SK-N-SH treated with all-trans-retinoic acid at 6 μM for 48 hours (cell line): ENCODE data around the gene PRRC2B.

Source experiments
- ATAC-seq: fragments of 200-7000 bp; cut with Tn5 transposase; 3 replicates; pipeline ENCODE4 v1.9.1; 2020; ENCODE audit warnings: mild to moderate bottlenecking, moderate library complexity
- ARNTL ChIP-seq: fragments of 450-650 bp; formaldehyde crosslinking; IDR thresholded peaks from 2 replicates; pipeline ENCODE4 v1.5.0; 2020; ENCODE audit warnings: low read depth, mild to moderate bottlenecking, moderate library complexity, borderline replicate concordance
- BACH2 ChIP-seq: fragments of 250-450 bp; sonication (Bioruptor Pico); IDR thresholded peaks from 2 replicates; pipeline ENCODE4 v1.9.0; 2021; ENCODE audit warnings: mild to moderate bottlenecking, borderline replicate concordance
- CREB5 ChIP-seq: fragments of 250-450 bp; sonication (Bioruptor Pico); IDR thresholded peaks from 2 replicates; pipeline ENCODE4 v1.5.1; 2020; ENCODE audit warnings: low read depth, mild to moderate bottlenecking, moderate library complexity
- CSDC2 ChIP-seq: fragments of 250-450 bp; sonication (Bioruptor Pico); IDR thresholded peaks from 2 replicates; pipeline ENCODE4 v1.5.0; 2020; ENCODE audit warnings: mild to moderate bottlenecking, moderate library complexity
- ESRRG ChIP-seq: fragments of 250-450 bp; sonication (Bioruptor Pico); IDR thresholded peaks from 2 replicates; pipeline ENCODE4 v1.6.1; 2021; ENCODE audit warnings: mild to moderate bottlenecking
- GLIS3 ChIP-seq: fragments of 250-450 bp; sonication (Bioruptor Pico); IDR thresholded peaks from 2 replicates; pipeline ENCODE4 v1.5.0; 2020; ENCODE audit warnings: mild to moderate bottlenecking, moderate library complexity
- ISL1 ChIP-seq: fragments of 250-450 bp; sonication (Bioruptor Pico); IDR thresholded peaks from 2 replicates; pipeline ENCODE4 v2.1.2; 2022; ENCODE audit warnings: mild to moderate bottlenecking, moderate library complexity
- OSR1 ChIP-seq: fragments of 250-450 bp; sonication (Bioruptor Pico); IDR thresholded peaks from 2 replicates; pipeline ENCODE4 v1.8.0; 2022; ENCODE audit warnings: moderate library complexity, mild to moderate bottlenecking, inconsistent platforms
- PATZ1 ChIP-seq: fragments of 250-450 bp; sonication (Bioruptor Pico); IDR thresholded peaks from 2 replicates; pipeline ENCODE4 v1.8.0; 2020; ENCODE audit warnings: mild to moderate bottlenecking, moderate library complexity, borderline replicate concordance
- POU6F1 ChIP-seq: fragments of 250-450 bp; sonication (Bioruptor Pico); IDR thresholded peaks from 2 replicates; pipeline ENCODE4 v1.8.0; 2021; ENCODE audit warnings: low read depth, mild to moderate bottlenecking, moderate library complexity, borderline replicate concordance
- PPARA ChIP-seq: fragments of 250-450 bp; sonication (Bioruptor Pico); IDR thresholded peaks from 2 replicates; pipeline ENCODE4 v1.5.0; 2020; ENCODE audit warnings: mild to moderate bottlenecking, borderline replicate concordance
- RARB ChIP-seq: fragments of 250-450 bp; sonication (Bioruptor Pico); IDR thresholded peaks from 2 replicates; pipeline ENCODE4 v1.8.0; 2021; ENCODE audit warnings: mild to moderate bottlenecking, moderate library complexity
- SNAI2 ChIP-seq: fragments of 250-450 bp; sonication (Bioruptor Pico); IDR thresholded peaks from 2 replicates; pipeline ENCODE4 v1.5.0; 2020; ENCODE audit warnings: mild to moderate bottlenecking, moderate library complexity
- TCF4 ChIP-seq: fragments of 250-450 bp; sonication (Bioruptor Pico); IDR thresholded peaks from 2 replicates; pipeline ENCODE4 v1.8.0; 2021; ENCODE audit warnings: mild to moderate bottlenecking, moderate library complexity, borderline replicate concordance
- TOX ChIP-seq: fragments of 250-450 bp; sonication (Bioruptor Pico); IDR thresholded peaks from 2 replicates; pipeline ENCODE4 v1.8.0; 2021; ENCODE audit warnings: mild to moderate bottlenecking, moderate library complexity, borderline replicate concordance
- TSHZ2 ChIP-seq: fragments of 250-450 bp; sonication (Bioruptor Pico); IDR thresholded peaks from 2 replicates; pipeline ENCODE4 v1.5.0; 2020; ENCODE audit warnings: mild to moderate bottlenecking, moderate library complexity
- ZC3H10 ChIP-seq: fragments of 250-450 bp; sonication (Bioruptor Pico); IDR thresholded peaks from 2 replicates; pipeline ENCODE4 v1.5.1; 2021; ENCODE audit warnings: mild to moderate bottlenecking, moderate library complexity
- ZFP3 ChIP-seq: fragments of 250-450 bp; sonication (Bioruptor Pico); IDR thresholded peaks from 2 replicates; pipeline ENCODE4 v1.5.0; 2020; ENCODE audit warnings: mild to moderate bottlenecking, moderate library complexity
- ZFP30 ChIP-seq: fragments of 450-650 bp; formaldehyde crosslinking; IDR thresholded peaks from 2 replicates; pipeline ENCODE4 v1.5.0; 2022; ENCODE audit warnings: mild to moderate bottlenecking, moderate library complexity
- ZNF565 ChIP-seq: fragments of 450-650 bp; formaldehyde crosslinking; conservative IDR thresholded peaks from 2 replicates; pipeline ENCODE4 v1.5.0; 2020; ENCODE audit warnings: low read depth, mild to moderate bottlenecking, moderate library complexity
- ZNF70 ChIP-seq: fragments of 450-650 bp; formaldehyde crosslinking; IDR thresholded peaks from 2 replicates; pipeline ENCODE4 v1.5.0; 2020; ENCODE audit warnings: mild to moderate bottlenecking, moderate library complexity
- ZNF8 ChIP-seq: fragments of 450-650 bp; formaldehyde crosslinking; IDR thresholded peaks from 2 replicates; pipeline ENCODE4 v1.5.0; 2020; ENCODE audit warnings: mild to moderate bottlenecking, moderate library complexity

The PRRC2B gene

GRCh38 chr9:131409458-131409992, 15.6 kb downstream of the PRRC2B start:
- ATAC-seq = no peak
- TF ChIP-seq GLIS3 (CRISPR knock-in tag) (no peak), ZFP30 (CRISPR knock-in tag) (no peak), PPARA (CRISPR knock-in tag) (no peak), ISL1 (no peak), PATZ1 (CRISPR knock-in tag) (no peak), TOX (CRISPR knock-in tag) (no peak), ARNTL (no peak), RARB (CRISPR knock-in tag) (no peak), ZC3H10 (CRISPR knock-in tag) (no peak), ZFP3 (CRISPR knock-in tag) (no peak), OSR1 (no peak), SNAI2 (CRISPR knock-in tag) (no peak), ZNF70 (CRISPR knock-in tag) (no peak), ESRRG (CRISPR knock-in tag) (no peak), CSDC2 (CRISPR knock-in tag) (no peak), CREB5 (no peak), POU6F1 (no peak), ZNF8 (CRISPR knock-in tag) (no peak), BACH2 (CRISPR knock-in tag) (no peak)

GRCh38 chr9:131410044-131410491, 16.2 kb downstream of the PRRC2B start:
- TF ChIP-seq RARB (CRISPR knock-in tag) (no peak), OSR1 (no peak), TCF4 (CRISPR knock-in tag) (no peak), GLIS3 (CRISPR knock-in tag) (no peak), TSHZ2 (CRISPR knock-in tag) (no peak), PATZ1 (CRISPR knock-in tag) (no peak), CSDC2 (CRISPR knock-in tag) (no peak), ZNF565 (CRISPR knock-in tag) (no peak), ZC3H10 (CRISPR knock-in tag) (no peak), BACH2 (CRISPR knock-in tag) (no peak)

More at GRCh38 chr9:131410044-131410491, 16.2 kb downstream of the PRRC2B start:
- ATAC-seq = no peak
